B cell (primary cell): ENCODE data around the gene EIF3K. TPM values are rescaled to one million over a fixed set of nuclear protein-coding genes. Genes with fewer than 3 reads are reported as not detected.

Experiments
- ATAC-seq: fragments of 200-7000 bp; cut with Tn5 transposase; one replicate; pipeline ENCODE4 v1.10.0; 2021; ENCODE audit warnings: low read depth, mild to moderate bottlenecking, moderate number of reproducible peaks, moderate library complexity
- CTCF ChIA-PET: fragments of 350-600 bp; sonication (Branson Sonifier 250); formaldehyde crosslinking; loops from one replicate; lab custom pipeline; 2021; ENCODE audit warnings: antibody characterized with exemption, inconsistent platforms; lab: Charles Lee
- POLR2A ChIA-PET: fragments of 350-600 bp; sonication (Branson Sonifier 250); formaldehyde crosslinking; loops from one replicate; lab custom pipeline; 2021; ENCODE audit warnings: antibody characterized with exemption; lab: Charles Lee
- DNase-seq: peaks from one replicate; pipeline ENCODE4 v3.0.0; 2013
- H2AFZ ChIP-seq: 2 replicates; pipeline ENCODE4 v1.6.1; 2012; ENCODE audit warnings: mild to moderate bottlenecking, low read depth, low read length; ENCODE audit not compliant: insufficient read depth, poor library complexity, severe bottlenecking
- H3K27ac ChIP-seq, 2 donors: 1 replicate in 1 of 2; 2 replicates in 1 of 2; pipeline ENCODE4 v1.5.1; 2012 to 2013; ENCODE audit warnings: low read length in 2 of 2, mild to moderate bottlenecking in 2 of 2, moderate library complexity in 1 of 2
- H3K27me3 ChIP-seq, 4 experiments: fragments of 200-600 bp in 1 of 4; sonication (generic) in 1 of 4; replicated peaks in 1 of 4; 1 replicate in 2 of 4; 2 replicates in 2 of 4; pipeline versions ENCODE4 v1.6.1 to v1.7.0; 2013 to 2016; ENCODE audit warnings: low read length in 3 of 4, mild to moderate bottlenecking in 2 of 4, mixed read lengths in 1 of 4, moderate library complexity in 1 of 4; ENCODE audit not compliant: insufficient read depth in 4 of 4, control insufficient read depth in 3 of 4; ENCODE audit errors: control extremely low read depth in 1 of 4
- H3K36me3 ChIP-seq, 2 experiments: replicated peaks in 1 of 2; 1 replicate in 1 of 2; 2 replicates in 1 of 2; pipeline versions ENCODE4 v1.6.1 to v1.7.1; 2013; ENCODE audit warnings: low read length in 1 of 2; ENCODE audit not compliant: insufficient read depth in 2 of 2, control insufficient read depth in 1 of 2; ENCODE audit errors: control extremely low read depth in 1 of 2, extremely low read depth in 1 of 2
- H3K4me1 ChIP-seq, 2 donors: fragments of 200-600 bp in 1 of 2; sonication (generic) in 1 of 2; 1 replicate in 1 of 2; 2 replicates in 1 of 2; pipeline versions ENCODE4 v1.5.1 to v1.6.1; 2013 to 2017; ENCODE audit warnings: low read length in 2 of 2; ENCODE audit not compliant: control insufficient read depth in 2 of 2, insufficient read depth in 2 of 2
- H3K4me2 ChIP-seq: replicated peaks from 2 replicates; pipeline ENCODE3; 2012; ENCODE audit warnings: mild to moderate bottlenecking, low read depth, low read length; ENCODE audit not compliant: poor library complexity, severe bottlenecking
- H3K4me3 ChIP-seq, 5 experiments: fragments of 200-600 bp in 1 of 5; sonication (generic) in 1 of 5; 1 replicate in 3 of 5; 2 replicates in 2 of 5; pipeline versions ENCODE4 v1.5.1 to v1.7.0; 2011 to 2016; ENCODE audit warnings: low read length in 4 of 5, mild to moderate bottlenecking in 4 of 5, low read depth in 2 of 5, control low read depth in 1 of 5, moderate library complexity in 1 of 5; ENCODE audit not compliant: insufficient read depth in 1 of 5; ENCODE audit errors: control extremely low read depth in 1 of 5, extremely low read depth in 1 of 5
- H3K79me2 ChIP-seq: fragments of 200-600 bp; sonication (generic); one replicate; pipeline ENCODE4 v1.6.0; 2016; ENCODE audit warnings: low read length; ENCODE audit not compliant: control insufficient read depth, insufficient read depth
- H3K9ac ChIP-seq: fragments of 200-600 bp; sonication (generic); 2 replicates; pipeline ENCODE4 v1.6.1; 2017; ENCODE audit warnings: mild to moderate bottlenecking, low read length, moderate library complexity
- H3K9me3 ChIP-seq, 3 donors: one replicate each; pipeline versions ENCODE4 v1.6.1 to v1.7.1; 2013; ENCODE audit warnings: low read length in 2 of 3; ENCODE audit not compliant: control insufficient read depth in 2 of 3, insufficient read depth in 1 of 3; ENCODE audit errors: control extremely low read depth in 1 of 3
- H4K20me1 ChIP-seq: 2 replicates; pipeline ENCODE4 v1.6.0; 2012; ENCODE audit warnings: mild to moderate bottlenecking, low read length; ENCODE audit not compliant: insufficient read depth, control insufficient read depth, poor library complexity, severe bottlenecking
- H3K27ac Mint-ChIP-seq: one replicate; pipeline ENCODE4 v1.8.0; 2021; ENCODE audit warnings: mixed read lengths
- H3K27me3 Mint-ChIP-seq: one replicate; pipeline ENCODE4 v1.8.0; 2021; ENCODE audit warnings: mixed read lengths
- H3K4me1 Mint-ChIP-seq: one replicate; pipeline ENCODE4 v1.8.0; 2021; ENCODE audit warnings: mixed read lengths
- H3K4me3 Mint-ChIP-seq: one replicate; pipeline ENCODE4 v1.8.0; 2021; ENCODE audit warnings: mixed read lengths
- H3K9me3 Mint-ChIP-seq: one replicate; pipeline ENCODE4 v1.8.0; 2022; ENCODE audit warnings: mixed read lengths; ENCODE audit not compliant: insufficient read depth
- EZH2 ChIP-seq: IDR thresholded peaks from 2 replicates; pipeline ENCODE4 v1.6.1; 2012; ENCODE audit warnings: borderline replicate concordance, low read depth, mild to moderate bottlenecking, moderate library complexity, low read length; ENCODE audit not compliant: insufficient read depth, poor library complexity, severe bottlenecking
- WGBS: methylation state at CpG from one replicate; pipeline ENCODE4 v1.1.5; 2013; ENCODE audit warnings: missing lambda C conversion rate; ENCODE audit not compliant: insufficient coverage; 5-methylcytosine and 5-hydroxymethylcytosine counted together
- intact Hi-C: fragments of 100-400 bp; cut with micrococcal nuclease; formaldehyde crosslinking; loops from one replicate; pipeline ENCODE4 v1.10.0; 2022
- polyA plus RNA-seq: library from polyadenylated mRNA; depleted of rRNA; stranded (reverse); fragments of >200 nt; gene quantifications from 2 replicates; pipeline ENCODE4 v1.2.3, GENCODE V29; 2012
- total RNA-seq, 2 donors: library from RNA; stranded (reverse); fragments of 120-200 nt in 1 of 2; gene quantifications; 1 replicate in 1 of 2; 2 replicates in 1 of 2; pipeline versions ENCODE4 v1.2.3 to v1.2.4, GENCODE V29; 2013 to 2022
- TF ChIP-seq, protein P1 (sequence below): fragments of 200-600 bp; IDR thresholded peaks from one replicate; pipeline ENCODE4 v1.8.0; 2022; ENCODE audit warnings: antibody characterized with exemption, mild to moderate bottlenecking

Gene EIF3K
- total and polyA plus RNA-seq, 2 donors (not counting 1 experiment from before 2014, with no cell fraction given), result 284 to 773 TPM

DNA sequence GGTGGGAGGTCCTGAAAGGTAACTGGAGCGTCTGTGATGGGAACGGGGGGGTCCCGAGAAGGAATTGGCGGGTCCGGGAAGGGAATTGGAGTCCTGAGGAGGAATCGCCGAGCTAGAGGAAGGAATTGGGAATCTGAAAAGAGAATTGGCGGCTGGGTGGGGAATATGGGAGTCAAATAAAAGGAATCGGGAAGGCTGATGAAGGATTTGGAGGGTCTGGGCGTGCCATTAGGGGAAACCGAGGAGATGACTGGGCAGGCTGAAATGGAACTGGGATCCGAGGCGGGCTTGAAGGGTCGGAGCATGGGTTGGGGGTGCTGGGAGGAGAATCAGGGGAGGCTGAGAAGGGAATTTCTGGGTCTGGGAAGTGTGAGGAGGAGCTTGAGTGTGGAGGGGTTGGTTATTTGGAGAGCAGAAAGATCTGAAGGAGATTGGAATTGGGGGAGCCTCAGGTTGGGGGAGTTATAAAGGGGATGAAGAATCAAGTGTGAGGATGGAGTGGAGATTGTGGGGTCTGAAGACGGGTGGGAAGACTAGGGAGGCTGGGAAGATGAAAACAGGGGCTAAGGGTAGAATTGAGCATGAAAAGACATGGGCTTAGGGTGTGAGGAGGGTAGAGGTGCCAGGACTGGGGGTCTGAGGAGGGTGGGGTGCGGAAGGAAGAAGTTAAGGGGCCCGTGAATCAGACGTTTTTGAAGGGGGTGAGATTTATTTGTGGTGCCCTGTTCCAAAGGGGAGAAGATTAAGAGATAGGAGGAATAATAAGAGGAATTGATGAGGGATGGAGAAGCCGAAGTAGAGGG is 29.2 kb downstream of the EIF3K start:
- H3K4me3 Mint-ChIP-seq, result peak overlapping the region; percentile 90
- Histone ChIP-seq H3K27me3 (no peaks in the 10 kb centered on the region), H3K4me2 (peak overlapping the region; percentile 83), H3K4me3 (peak overlapping the region; percentile 82 to 96 (median 91)), H3K36me3 (no peaks in the 10 kb centered on the region), H2AFZ (peak overlapping the region; percentile 82), H3K27ac (peak overlapping the region; percentile 38 to 68), H3K4me1 (peaks cover 21 to 31% of the 10 kb centered on the region in 2 donors), H4K20me1 (peaks cover 43% of the 10 kb centered on the region), H3K79me2 (peaks cover 53% of the 10 kb centered on the region), H3K9ac (peak overlapping the region; percentile 86), H3K9me3 (no peaks in the 10 kb centered on the region)
- peak overlapping the region; percentile 68 for H3K27ac Mint-ChIP-seq
- ChIA-PET CTCF (interaction anchor here (0.5 to 2.2 kb wide), 13 partner anchors 10 to 282 kb away, joined by 3 to 15 read pairs (median 5); partner anchors contain the start of genes EIF3K, FAM98C, MRPS12 and PSMD8), POLR2A (interaction anchor here (1.0 to 1.6 kb wide), 4 partner anchors 14 to 282 kb away, joined by 4 to 14 read pairs (median 6); partner anchors contain the start of genes EIF3K, MAP4K1, MRPS12 and SARS2)
- DNase-seq (peak; percentile 29), ATAC-seq (no peak)
- TF ChIP-seq, protein P1, sequence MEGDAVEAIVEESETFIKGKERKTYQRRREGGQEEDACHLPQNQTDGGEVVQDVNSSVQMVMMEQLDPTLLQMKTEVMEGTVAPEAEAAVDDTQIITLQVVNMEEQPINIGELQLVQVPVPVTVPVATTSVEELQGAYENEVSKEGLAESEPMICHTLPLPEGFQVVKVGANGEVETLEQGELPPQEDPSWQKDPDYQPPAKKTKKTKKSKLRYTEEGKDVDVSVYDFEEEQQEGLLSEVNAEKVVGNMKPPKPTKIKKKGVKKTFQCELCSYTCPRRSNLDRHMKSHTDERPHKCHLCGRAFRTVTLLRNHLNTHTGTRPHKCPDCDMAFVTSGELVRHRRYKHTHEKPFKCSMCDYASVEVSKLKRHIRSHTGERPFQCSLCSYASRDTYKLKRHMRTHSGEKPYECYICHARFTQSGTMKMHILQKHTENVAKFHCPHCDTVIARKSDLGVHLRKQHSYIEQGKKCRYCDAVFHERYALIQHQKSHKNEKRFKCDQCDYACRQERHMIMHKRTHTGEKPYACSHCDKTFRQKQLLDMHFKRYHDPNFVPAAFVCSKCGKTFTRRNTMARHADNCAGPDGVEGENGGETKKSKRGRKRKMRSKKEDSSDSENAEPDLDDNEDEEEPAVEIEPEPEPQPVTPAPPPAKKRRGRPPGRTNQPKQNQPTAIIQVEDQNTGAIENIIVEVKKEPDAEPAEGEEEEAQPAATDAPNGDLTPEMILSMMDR, result no peak
- TF ChIP-seq EZH2, result no peak
- no peaks in the 10 kb centered on the region for H3K9me3 Mint-ChIP-seq
- peaks cover 41% of the 10 kb centered on the region for H3K4me1 Mint-ChIP-seq
- intact Hi-C loops, result loop anchor here (1.0 to 10.0 kb wide), 9 partner anchors 11 to 282 kb away; partner anchors contain the start of genes ECH1, MRPS12, NFKBIB and PSMD8
- whole genome bisulfite sequencing, result 0% methylated on average over 19 of the region's 19 CpGs
- H3K27me3 Mint-ChIP-seq, result no peaks in the 10 kb centered on the region
